Fibroblast of lung (primary cell): ENCODE measurements around the gene MTRF1.

ENCODE experiments used
- CTCF ChIP-seq, 2 donors: IDR thresholded peaks in 1 of 2; conservative IDR thresholded peaks in 1 of 2; 1 replicate in 1 of 2; 2 replicates in 1 of 2; pipeline ENCODE4 v1.5.1; 2011 to 2012; ENCODE audit warnings: low read length in 2 of 2, control low read depth in 1 of 2, inconsistent platforms in 1 of 2, low read depth in 1 of 2, mild to moderate bottlenecking in 1 of 2
- EZH2 ChIP-seq: IDR thresholded peaks from 2 replicates; pipeline ENCODE4 v1.5.1; 2012; ENCODE audit warnings: low read length, control low read depth, mild to moderate bottlenecking; ENCODE audit errors: missing control alignments

- peak; percentile 77 to 80 for TF ChIP-seq CTCF (conservative IDR thresholded peaks at IDR 0.05 in 1 of 2, IDR thresholded peaks at IDR 0.05 in 1 of 2; ENCODE audit: low read depth in 1 of 2, low read length in 2 of 2)
- no peak for TF ChIP-seq EZH2
These were observed 41.0 kb downstream of the MTRF1 start for GRCh38 chr13:41222259-41222852.
